NT2/D1 (cell line): Measurements from ENCODE around the gene TAF1.

Experiments
- YY1 ChIP-seq: IDR thresholded peaks from 2 replicates; pipeline ENCODE4 v1.6.1; 2011; ENCODE audit not compliant: insufficient read length, insufficient read depth
- ZNF274 ChIP-seq: IDR thresholded peaks from 2 replicates; pipeline ENCODE4 v1.6.1; 2011; ENCODE audit warnings: mild to moderate bottlenecking, low read depth, low read length

DNA sequence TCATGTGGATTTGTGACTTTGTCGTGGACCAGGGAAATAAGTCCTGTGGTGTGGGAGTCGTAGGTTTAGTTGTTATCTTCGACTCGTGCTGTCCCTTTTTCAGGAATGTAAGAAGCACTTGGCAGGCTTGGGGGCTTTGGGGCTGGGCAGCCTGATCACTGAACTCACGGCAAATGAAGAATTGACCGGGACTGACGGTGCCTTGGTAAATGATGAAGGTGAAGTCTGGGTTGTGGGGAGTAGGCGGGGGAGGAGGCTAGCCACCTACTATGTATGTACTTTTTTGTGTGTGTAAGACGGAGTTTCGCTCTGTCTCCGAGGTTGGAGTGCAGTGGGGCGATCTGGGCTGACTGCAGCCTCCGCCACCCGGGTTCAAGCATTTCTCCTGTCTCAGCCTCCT, 1.2 kb downstream of the TAF1 start:
- TF ChIP-seq ZNF274 (no peak), YY1 (no peak)
